ENCODE data around the gene CPNE7. TPM values are rescaled to one million over a fixed set of nuclear protein-coding genes. Genes with fewer than 3 reads are reported as not detected.

CPNE7 gene
- total RNA-seq, 1 experiment from 2014 or later: 40.4 TPM

DNA sequence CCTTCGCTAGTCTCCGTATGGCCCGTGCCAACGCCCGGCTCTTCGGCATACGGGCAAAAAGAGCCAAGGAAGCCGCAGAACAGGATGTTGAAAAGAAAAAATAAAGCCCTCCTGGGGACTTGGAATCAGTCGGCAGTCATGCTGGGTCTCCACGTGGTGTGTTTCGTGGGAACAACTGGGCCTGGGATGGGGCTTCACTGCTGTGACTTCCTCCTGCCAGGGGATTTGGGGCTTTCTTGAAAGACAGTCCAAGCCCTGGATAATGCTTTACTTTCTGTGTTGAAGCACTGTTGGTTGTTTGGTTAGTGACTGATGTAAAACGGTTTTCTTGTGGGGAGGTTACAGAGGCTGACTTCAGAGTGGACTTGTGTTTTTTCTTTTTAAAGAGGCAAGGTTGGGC is 12.6 kb upstream of the CPNE7 start:
- Mint-ChIP-seq H3K27ac (ENCODE audit: unreplicated experiment) (no peak overlapping the region), H3K4me1 (ENCODE audit: low read depth, unreplicated experiment) (peaks cover 34% of the 10 kb centered on the region), H3K9me3 (ENCODE audit: unreplicated experiment) (no peaks in the 10 kb centered on the region), H3K4me3 (ENCODE audit: unreplicated experiment) (peak overlapping the region; percentile 98), H3K27me3 (ENCODE audit: insufficient read depth, unreplicated experiment) (no peaks in the 10 kb centered on the region), H3K36me3 (ENCODE audit: insufficient read depth, unreplicated experiment) (peaks cover 92% of the 10 kb centered on the region)
- Histone ChIP-seq H3K36me3 (ENCODE audit: control insufficient read depth, insufficient read depth, low read length) (peaks cover 20% of the 10 kb centered on the region), H3K27me3 (replicated peaks; ENCODE audit: control insufficient read depth, insufficient read depth, low read length) (no peaks in the 10 kb centered on the region), H3K9me3 (no peaks in the 10 kb centered on the region), H3K4me1 (peaks cover 40% of the 10 kb centered on the region), H3K4me3 (ENCODE audit: low read depth, low read length) (no peak overlapping the region)
- CTCF ChIA-PET: no interaction called here
- no peak for DNase-seq
- intact Hi-C loops (cut with micrococcal nuclease; ENCODE audit: unreplicated experiment): no loop called here
- no TSS peak for BruUV-seq (replicated peaks)
- POLR2A ChIA-PET: interaction anchor here (0.6 kb wide), 1 partner anchor 56 kb away, joined by 4 read pairs; no protein-coding TSS in a partner anchor
- TF ChIP-seq, protein P1, sequence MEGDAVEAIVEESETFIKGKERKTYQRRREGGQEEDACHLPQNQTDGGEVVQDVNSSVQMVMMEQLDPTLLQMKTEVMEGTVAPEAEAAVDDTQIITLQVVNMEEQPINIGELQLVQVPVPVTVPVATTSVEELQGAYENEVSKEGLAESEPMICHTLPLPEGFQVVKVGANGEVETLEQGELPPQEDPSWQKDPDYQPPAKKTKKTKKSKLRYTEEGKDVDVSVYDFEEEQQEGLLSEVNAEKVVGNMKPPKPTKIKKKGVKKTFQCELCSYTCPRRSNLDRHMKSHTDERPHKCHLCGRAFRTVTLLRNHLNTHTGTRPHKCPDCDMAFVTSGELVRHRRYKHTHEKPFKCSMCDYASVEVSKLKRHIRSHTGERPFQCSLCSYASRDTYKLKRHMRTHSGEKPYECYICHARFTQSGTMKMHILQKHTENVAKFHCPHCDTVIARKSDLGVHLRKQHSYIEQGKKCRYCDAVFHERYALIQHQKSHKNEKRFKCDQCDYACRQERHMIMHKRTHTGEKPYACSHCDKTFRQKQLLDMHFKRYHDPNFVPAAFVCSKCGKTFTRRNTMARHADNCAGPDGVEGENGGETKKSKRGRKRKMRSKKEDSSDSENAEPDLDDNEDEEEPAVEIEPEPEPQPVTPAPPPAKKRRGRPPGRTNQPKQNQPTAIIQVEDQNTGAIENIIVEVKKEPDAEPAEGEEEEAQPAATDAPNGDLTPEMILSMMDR (IDR thresholded peaks at IDR 0.05; ENCODE audit: insufficient read depth in 1 of 2, low read depth in 1 of 2, low read length in 1 of 2, severe bottlenecking in 1 of 2, unreplicated experiment in 1 of 2): no peak

DNA sequence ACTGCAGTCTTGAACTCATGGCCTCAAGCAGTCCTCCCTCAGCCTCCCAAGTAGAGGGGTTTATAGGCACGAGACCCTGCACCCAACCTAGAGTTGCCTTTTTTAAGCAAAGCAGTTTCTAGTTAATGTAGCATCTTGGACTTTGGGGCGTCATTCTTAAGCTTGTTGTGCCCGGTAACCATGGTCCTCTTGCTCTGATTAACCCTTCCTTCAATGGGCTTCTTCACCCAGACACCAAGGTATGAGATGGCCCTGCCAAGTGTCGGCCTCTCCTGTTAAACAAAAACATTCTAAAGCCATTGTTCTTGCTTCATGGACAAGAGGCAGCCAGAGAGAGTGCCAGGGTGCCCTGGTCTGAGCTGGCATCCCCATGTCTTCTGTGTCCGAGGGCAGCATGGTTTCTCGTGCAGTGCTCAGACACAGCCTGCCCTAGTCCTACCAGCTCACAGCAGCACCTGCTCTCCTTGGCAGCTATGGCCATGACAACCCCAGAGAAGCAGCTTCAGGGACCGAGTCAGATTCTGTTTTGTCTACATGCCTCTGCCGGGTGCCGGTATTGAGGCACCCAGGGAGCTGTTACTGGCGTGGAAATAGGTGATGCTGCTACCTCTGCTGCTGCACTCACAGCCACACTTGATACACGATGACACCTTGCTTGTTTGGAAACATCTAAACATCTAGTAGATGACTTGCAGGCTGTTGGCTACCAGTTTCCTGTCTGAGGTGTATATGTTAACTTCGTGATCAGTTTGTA is 11.7 kb upstream of the CPNE7 start:
- no peaks in the 10 kb centered on the region for H3K9me3 Mint-ChIP-seq (ENCODE audit: unreplicated experiment)
- Histone ChIP-seq H3K4me3 (ENCODE audit: low read depth, low read length) (no peak overlapping the region), H3K36me3 (ENCODE audit: control insufficient read depth, insufficient read depth, low read length) (peaks cover 20% of the 10 kb centered on the region), H3K27me3 (replicated peaks; ENCODE audit: control insufficient read depth, insufficient read depth, low read length) (no peaks in the 10 kb centered on the region), H3K9me3 (no peaks in the 10 kb centered on the region), H3K4me1 (peaks cover 38% of the 10 kb centered on the region)
- ChIA-PET CTCF (no interaction called here), POLR2A (interaction anchor here (0.5 to 0.6 kb wide), 3 partner anchors 37 to 483 kb away, joined by 3 to 6 read pairs (median 4); no protein-coding TSS in a partner anchor)
- TF ChIP-seq, protein P1 (IDR thresholded peaks at IDR 0.05; ENCODE audit: insufficient read depth in 1 of 2, low read depth in 1 of 2, low read length in 1 of 2, severe bottlenecking in 1 of 2, unreplicated experiment in 1 of 2): no peak
- BruUV-seq (replicated peaks): no TSS peak
- H3K27ac Mint-ChIP-seq (ENCODE audit: unreplicated experiment): peak overlapping the region; percentile 81
- H3K27me3 Mint-ChIP-seq (ENCODE audit: insufficient read depth, unreplicated experiment): no peaks in the 10 kb centered on the region
- no peak for DNase-seq
- intact Hi-C loops (cut with micrococcal nuclease; ENCODE audit: unreplicated experiment): no loop called here
- H3K4me1 Mint-ChIP-seq (ENCODE audit: low read depth, unreplicated experiment): peaks cover 34% of the 10 kb centered on the region
- peaks cover 97% of the 10 kb centered on the region for H3K36me3 Mint-ChIP-seq (ENCODE audit: insufficient read depth, unreplicated experiment)
- peak overlapping the region; percentile 48 for H3K4me3 Mint-ChIP-seq (ENCODE audit: unreplicated experiment)

DNA sequence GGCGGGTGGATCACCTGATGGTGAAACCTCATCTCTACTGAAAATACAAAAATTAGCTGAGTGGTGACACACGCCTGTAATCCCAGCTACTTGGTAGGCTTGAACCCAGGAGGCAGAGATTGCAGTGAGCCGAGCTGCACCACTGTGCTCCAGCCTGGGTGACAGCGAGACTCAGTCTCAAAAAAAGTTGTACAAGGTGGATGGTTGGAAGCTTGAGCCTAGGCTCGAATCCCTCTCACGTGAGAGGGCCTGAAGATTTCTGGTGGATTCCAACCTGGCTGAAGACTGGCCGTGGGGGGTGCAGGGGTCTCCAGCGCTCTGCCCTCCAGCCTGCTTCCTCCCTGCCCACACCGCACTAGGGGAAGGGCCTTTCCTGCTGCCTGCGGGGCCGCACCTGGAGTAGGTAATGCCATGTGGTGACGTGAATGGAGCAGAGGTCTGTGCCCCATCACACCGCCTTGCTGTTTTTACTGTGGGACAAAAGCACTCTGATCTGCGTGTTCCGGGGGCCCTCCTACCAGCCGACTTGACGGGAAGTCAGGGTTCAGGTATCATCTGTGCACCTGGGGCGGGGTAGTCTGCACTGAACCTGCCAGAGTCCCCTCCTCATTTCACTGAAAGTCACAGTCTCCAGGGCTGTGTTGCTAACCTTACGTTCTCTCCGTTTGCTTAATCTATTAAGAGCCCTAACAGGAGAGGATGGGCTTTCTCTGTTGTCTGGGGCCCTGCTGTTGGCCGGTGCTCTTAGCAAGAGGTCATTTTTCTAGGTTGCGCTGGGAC is 10.9 kb upstream of the CPNE7 start:
- DNase-seq: no peak
- Mint-ChIP-seq H3K27ac (ENCODE audit: unreplicated experiment) (peak overlapping the region; percentile 81), H3K4me3 (ENCODE audit: unreplicated experiment) (peak overlapping the region; percentile 48), H3K36me3 (ENCODE audit: insufficient read depth, unreplicated experiment) (peaks cover 97% of the 10 kb centered on the region), H3K4me1 (ENCODE audit: low read depth, unreplicated experiment) (peaks cover 29% of the 10 kb centered on the region), H3K9me3 (ENCODE audit: unreplicated experiment) (no peaks in the 10 kb centered on the region), H3K27me3 (ENCODE audit: insufficient read depth, unreplicated experiment) (no peaks in the 10 kb centered on the region)
- POLR2A ChIA-PET: interaction anchor here (0.5 to 0.6 kb wide), 2 partner anchors 36 to 342 kb away, joined by 3 to 6 read pairs; no protein-coding TSS in a partner anchor
- no TSS peak for BruUV-seq (replicated peaks)
- intact Hi-C loops (cut with micrococcal nuclease; ENCODE audit: unreplicated experiment): no loop called here
- Histone ChIP-seq H3K36me3 (ENCODE audit: control insufficient read depth, insufficient read depth, low read length) (peaks cover 20% of the 10 kb centered on the region), H3K4me3 (ENCODE audit: low read depth, low read length) (no peak overlapping the region), H3K9me3 (no peaks in the 10 kb centered on the region), H3K4me1 (peaks cover 29% of the 10 kb centered on the region), H3K27me3 (replicated peaks; ENCODE audit: control insufficient read depth, insufficient read depth, low read length) (no peaks in the 10 kb centered on the region)
- TF ChIP-seq, protein P1 (IDR thresholded peaks at IDR 0.05; ENCODE audit: insufficient read depth in 1 of 2, low read depth in 1 of 2, low read length in 1 of 2, severe bottlenecking in 1 of 2, unreplicated experiment in 1 of 2): no peak
- CTCF ChIA-PET: no interaction called here

Data from Caco-2 (cell line).